Measurements from ENCODE around the gene NFIB. TPM values are rescaled to one million over a fixed set of nuclear protein-coding genes. Genes with fewer than 3 reads are reported as not detected.
A peak's percentile ranks its signal among the peaks of the same experiment; 100 is the strongest.

The NFIB gene
- total RNA-seq, 1 experiment from 2014 or later = 35.1 TPM

- BruUV-seq (replicated peaks) = no TSS peak
- Histone ChIP-seq H3K27ac (peak overlapping the region; percentile 98), H3K4me3 (peak overlapping the region; percentile 47; the same call in 1 of the 2 replicates)
Observed at GRCh38 chr9:14251154-14252071, 62.5 kb downstream of the NFIB start.

GRCh38 chr9:14250794-14251153 is 63.2 kb downstream of the NFIB start:
- Histone ChIP-seq H3K4me2 (peak overlapping the region; percentile 89), H3K27me3 (ENCODE audit: insufficient read depth, low read depth) (no peaks in the 10 kb centered on the region), H3F3A (ENCODE audit: insufficient read depth, low read depth) (peaks cover 29% of the 10 kb centered on the region), H2AFZ (no peak overlapping the region), H3K79me2 (ENCODE audit: low read depth) (peaks cover 70% of the 10 kb centered on the region), H3K4me3 (peak overlapping the region; percentile 47; the same call in 1 of the 2 replicates), H3K9me3 (ENCODE audit: insufficient read depth, low read depth) (no peaks in the 10 kb centered on the region), H3K36me3 (ENCODE audit: low read depth) (no peaks in the 10 kb centered on the region), H4K20me1 (ENCODE audit: insufficient read depth) (no peaks in the 10 kb centered on the region), H3K27ac (peak overlapping the region; percentile 98), H3K9me2 (ENCODE audit: insufficient read depth) (no peaks in the 10 kb centered on the region), H3K4me1 (replicated peaks; ENCODE audit: insufficient read depth) (peaks cover 66% of the 10 kb centered on the region)
- no peak for DNase-seq
- CTCF ChIA-PET = no interaction called here
- intact Hi-C loops (cut with micrococcal nuclease; ENCODE audit: unreplicated experiment) = loop anchor here (1.0 to 5.0 kb wide), 4 partner anchors 29 to 177 kb away; partner anchors contain the start of gene NFIB
- TF ChIP-seq, protein P1, sequence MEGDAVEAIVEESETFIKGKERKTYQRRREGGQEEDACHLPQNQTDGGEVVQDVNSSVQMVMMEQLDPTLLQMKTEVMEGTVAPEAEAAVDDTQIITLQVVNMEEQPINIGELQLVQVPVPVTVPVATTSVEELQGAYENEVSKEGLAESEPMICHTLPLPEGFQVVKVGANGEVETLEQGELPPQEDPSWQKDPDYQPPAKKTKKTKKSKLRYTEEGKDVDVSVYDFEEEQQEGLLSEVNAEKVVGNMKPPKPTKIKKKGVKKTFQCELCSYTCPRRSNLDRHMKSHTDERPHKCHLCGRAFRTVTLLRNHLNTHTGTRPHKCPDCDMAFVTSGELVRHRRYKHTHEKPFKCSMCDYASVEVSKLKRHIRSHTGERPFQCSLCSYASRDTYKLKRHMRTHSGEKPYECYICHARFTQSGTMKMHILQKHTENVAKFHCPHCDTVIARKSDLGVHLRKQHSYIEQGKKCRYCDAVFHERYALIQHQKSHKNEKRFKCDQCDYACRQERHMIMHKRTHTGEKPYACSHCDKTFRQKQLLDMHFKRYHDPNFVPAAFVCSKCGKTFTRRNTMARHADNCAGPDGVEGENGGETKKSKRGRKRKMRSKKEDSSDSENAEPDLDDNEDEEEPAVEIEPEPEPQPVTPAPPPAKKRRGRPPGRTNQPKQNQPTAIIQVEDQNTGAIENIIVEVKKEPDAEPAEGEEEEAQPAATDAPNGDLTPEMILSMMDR (conservative IDR thresholded peaks at IDR 0.05) = no peak
- no peak for TF ChIP-seq EZH2 (IDR thresholded peaks at IDR 0.05; ENCODE audit: low read depth)
- no TSS peak for BruUV-seq (replicated peaks)
- POLR2A ChIA-PET (ENCODE audit: unreplicated experiment) = interaction anchor here (0.5 kb wide), 1 partner anchor 63 kb away, joined by 6 read pairs; the partner anchor contains the start of gene NFIB

More at GRCh38 chr9:14251154-14252071, 62.5 kb downstream of the NFIB start:
- no peaks in the 10 kb centered on the region for H3K9me3 ChIP-seq (ENCODE audit: insufficient read depth, low read depth)
- H2AFZ ChIP-seq = no peak overlapping the region
- CTCF ChIA-PET = no interaction called here
- intact Hi-C loops (cut with micrococcal nuclease; ENCODE audit: unreplicated experiment) = loop anchor here (1.0 to 5.0 kb wide), 4 partner anchors 30 to 176 kb away; partner anchors contain the start of gene NFIB
- H3K79me2 ChIP-seq (ENCODE audit: low read depth) = peaks cover 69% of the 10 kb centered on the region
- peak overlapping the region; percentile 89 for H3K4me2 ChIP-seq
- H4K20me1 ChIP-seq (ENCODE audit: insufficient read depth) = no peaks in the 10 kb centered on the region
- H3K36me3 ChIP-seq (ENCODE audit: low read depth) = no peaks in the 10 kb centered on the region
- no peaks in the 10 kb centered on the region for H3K9me2 ChIP-seq (ENCODE audit: insufficient read depth)
- TF ChIP-seq, protein P1 (conservative IDR thresholded peaks at IDR 0.05) = no peak
- no peak for TF ChIP-seq EZH2 (IDR thresholded peaks at IDR 0.05; ENCODE audit: low read depth)
- peaks cover 29% of the 10 kb centered on the region for H3F3A ChIP-seq (ENCODE audit: insufficient read depth, low read depth)
- DNase-seq = peak; percentile 81 to 96
- POLR2A ChIA-PET (ENCODE audit: unreplicated experiment) = interaction anchor here (0.5 to 0.6 kb wide), 2 partner anchors 63 to 92 kb away, joined by 3 to 6 read pairs; partner anchors contain the start of gene NFIB
- H3K4me1 ChIP-seq (replicated peaks; ENCODE audit: insufficient read depth) = peaks cover 60% of the 10 kb centered on the region
- no peaks in the 10 kb centered on the region for H3K27me3 ChIP-seq (ENCODE audit: insufficient read depth, low read depth)

GRCh38 chr9:14249527-14249926 is 64.4 kb downstream of the NFIB start:
- POLR2A ChIA-PET (ENCODE audit: unreplicated experiment) = interaction anchor here (0.5 kb wide), 1 partner anchor 1389 kb away, joined by 7 read pairs; no protein-coding TSS in a partner anchor
- BruUV-seq (replicated peaks) = no TSS peak
- intact Hi-C loops (cut with micrococcal nuclease; ENCODE audit: unreplicated experiment) = no loop called here
- no peaks in the 10 kb centered on the region for H4K20me1 ChIP-seq (ENCODE audit: insufficient read depth)
- no peak for DNase-seq
- no peaks in the 10 kb centered on the region for H3K9me2 ChIP-seq (ENCODE audit: insufficient read depth)
- H3F3A ChIP-seq (ENCODE audit: insufficient read depth, low read depth) = peaks cover 29% of the 10 kb centered on the region
- H3K9me3 ChIP-seq (ENCODE audit: insufficient read depth, low read depth) = no peaks in the 10 kb centered on the region
- no peak overlapping the region for H2AFZ ChIP-seq
- no peaks in the 10 kb centered on the region for H3K27me3 ChIP-seq (ENCODE audit: insufficient read depth, low read depth)
- H3K4me2 ChIP-seq = peak overlapping the region; percentile 89
- peaks cover 68% of the 10 kb centered on the region for H3K4me1 ChIP-seq (replicated peaks; ENCODE audit: insufficient read depth)
- CTCF ChIA-PET = no interaction called here
- no peak for TF ChIP-seq EZH2 (IDR thresholded peaks at IDR 0.05; ENCODE audit: low read depth)
- TF ChIP-seq, protein P1 (conservative IDR thresholded peaks at IDR 0.05) = no peak
- peaks cover 70% of the 10 kb centered on the region for H3K79me2 ChIP-seq (ENCODE audit: low read depth)
- H3K36me3 ChIP-seq (ENCODE audit: low read depth) = no peaks in the 10 kb centered on the region
- H3K4me3 ChIP-seq = no peak overlapping the region
- peak overlapping the region; percentile 98 for H3K27ac ChIP-seq

All from PC-9 (cell line).